HEK293 (cell line): ENCODE results near the gene RAB36.

Source experiments
- CTCF ChIP-seq: fragments of 450-650 bp; formaldehyde crosslinking; IDR thresholded peaks from 2 replicates; pipeline ENCODE4 v1.5.1; 2016; ENCODE audit warnings: missing biosample characterization, missing genetic modification characterization
- GLI2 ChIP-seq: fragments of 450-650 bp; formaldehyde crosslinking; IDR thresholded peaks from 2 replicates; pipeline ENCODE4; 2017; ENCODE audit warnings: missing biosample characterization, missing genetic modification characterization, low read depth, borderline replicate concordance
- PRDM1 ChIP-seq: fragments of 450-650 bp; formaldehyde crosslinking; IDR thresholded peaks from 2 replicates; pipeline ENCODE4; 2016; ENCODE audit warnings: missing biosample characterization, missing genetic modification characterization
- SP3 ChIP-seq: fragments of 450-650 bp; formaldehyde crosslinking; IDR thresholded peaks from 2 replicates; pipeline ENCODE4 v1.5.1; 2016; ENCODE audit warnings: missing biosample characterization, missing genetic modification characterization
- ZNF518A ChIP-seq: fragments of 450-650 bp; formaldehyde crosslinking; conservative IDR thresholded peaks from 2 replicates; pipeline ENCODE4 v1.5.1; 2016; ENCODE audit warnings: low read depth, missing biosample characterization, missing genetic modification characterization
- TF ChIP-seq, protein P1 (sequence below): fragments of 450-650 bp; formaldehyde crosslinking; optimal IDR thresholded peaks from 2 replicates; pipeline ENCODE3; 2016; ENCODE audit warnings: missing biosample characterization, mild to moderate bottlenecking, missing genetic modification characterization
- TF ChIP-seq, protein P2 (sequence below): fragments of 450-650 bp; formaldehyde crosslinking; IDR thresholded peaks from 2 replicates; pipeline ENCODE4 v1.5.1; 2016; ENCODE audit warnings: missing biosample characterization, missing genetic modification characterization

GRCh38 chr22:23177197-23177596, 31.9 kb downstream of the RAB36 start:
- TF ChIP-seq, protein P1, sequence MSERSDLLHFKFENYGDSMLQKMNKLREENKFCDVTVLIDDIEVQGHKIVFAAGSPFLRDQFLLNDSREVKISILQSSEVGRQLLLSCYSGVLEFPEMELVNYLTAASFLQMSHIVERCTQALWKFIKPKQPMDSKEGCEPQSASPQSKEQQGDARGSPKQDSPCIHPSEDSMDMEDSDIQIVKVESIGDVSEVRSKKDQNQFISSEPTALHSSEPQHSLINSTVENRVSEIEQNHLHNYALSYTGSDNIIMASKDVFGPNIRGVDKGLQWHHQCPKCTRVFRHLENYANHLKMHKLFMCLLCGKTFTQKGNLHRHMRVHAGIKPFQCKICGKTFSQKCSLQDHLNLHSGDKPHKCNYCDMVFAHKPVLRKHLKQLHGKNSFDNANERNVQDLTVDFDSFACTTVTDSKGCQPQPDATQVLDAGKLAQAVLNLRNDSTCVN (tag by site-specific recombination), result no peak
- TF ChIP-seq CTCF (tag by site-specific recombination) (no peak), SP3 (tag by site-specific recombination) (no peak), PRDM1 (tag by site-specific recombination) (no peak), ZNF518A (tag by site-specific recombination) (no peak), GLI2 (no peak)
- TF ChIP-seq, protein P2, sequence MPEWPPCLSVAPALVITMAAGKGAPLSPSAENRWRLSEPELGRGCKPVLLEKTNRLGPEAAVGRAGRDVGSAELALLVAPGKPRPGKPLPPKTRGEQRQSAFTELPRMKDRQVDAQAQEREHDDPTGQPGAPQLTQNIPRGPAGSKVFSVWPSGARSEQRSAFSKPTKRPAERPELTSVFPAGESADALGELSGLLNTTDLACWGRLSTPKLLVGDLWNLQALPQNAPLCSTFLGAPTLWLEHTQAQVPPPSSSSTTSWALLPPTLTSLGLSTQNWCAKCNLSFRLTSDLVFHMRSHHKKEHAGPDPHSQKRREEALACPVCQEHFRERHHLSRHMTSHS (tag by site-specific recombination), result no peak
